K562 (cell line): ENCODE results near the gene CENPT. TPM values are rescaled to one million over a fixed set of nuclear protein-coding genes. Genes with fewer than 3 reads are reported as not detected.
A peak's percentile ranks its signal among the peaks of the same experiment; 100 is the strongest.

Source experiments
- CBX1 ChIP-seq: sonication (generic); IDR thresholded peaks from 2 replicates; pipeline ENCODE4 v1.6.1; 2016; ENCODE audit warnings: antibody characterized with exemption, low read depth, mild to moderate bottlenecking
- CXXC5 ChIP-seq: fragments of 250-450 bp; sonication (Bioruptor Pico); IDR thresholded peaks from 2 replicates; pipeline ENCODE4 v1.8.0; 2022; ENCODE audit warnings: inconsistent platforms, mild to moderate bottlenecking, moderate library complexity
- HDGF ChIP-seq: fragments of 450-650 bp; IDR thresholded peaks from 2 replicates; pipeline ENCODE4 v1.6.1; 2016
- HMBOX1 ChIP-seq: sonication (generic); IDR thresholded peaks from 2 replicates; pipeline ENCODE4 v1.6.1; 2016
- JUNB ChIP-seq: fragments of 450-650 bp; formaldehyde crosslinking; conservative IDR thresholded peaks from 2 replicates; pipeline ENCODE4 v1.4.0; 2020; ENCODE audit warnings: mild to moderate bottlenecking
- NEUROD1 ChIP-seq: fragments of 150-350 bp; IDR thresholded peaks from 2 replicates; pipeline ENCODE4 v1.6.1; 2014; ENCODE audit warnings: borderline replicate concordance, low read length, low read depth; ENCODE audit not compliant: partially characterized antibody
- PCBP2 ChIP-seq: fragments of 200-400 bp; formaldehyde crosslinking; IDR thresholded peaks from 2 replicates; pipeline ENCODE4 v1.6.1; 2018; ENCODE audit warnings: low read length, low read depth, mild to moderate bottlenecking, moderate library complexity; ENCODE audit not compliant: poor library complexity, severe bottlenecking
- TAF1 ChIP-seq: IDR thresholded peaks from 2 replicates; pipeline ENCODE4 v1.6.1; 2011; ENCODE audit warnings: mild to moderate bottlenecking, low read length, moderate library complexity; ENCODE audit not compliant: insufficient read depth, control insufficient read depth, severe bottlenecking; ENCODE audit errors: extremely low read depth
- VEZF1 ChIP-seq: fragments of 200-800 bp; sonication (Bioruptor generic); IDR thresholded peaks from 2 replicates; pipeline ENCODE4 v1.6.1; 2017; ENCODE audit warnings: missing genetic modification characterization, missing compliant biosample characterization
- ZBTB33 ChIP-seq: sonication (generic); formaldehyde crosslinking; IDR thresholded peaks from 2 replicates; pipeline ENCODE4 v1.8.1; 2023; ENCODE audit warnings: mild to moderate bottlenecking, missing genetic modification reagents
- ZNF263 ChIP-seq: sonication (generic); formaldehyde crosslinking; IDR thresholded peaks from 2 replicates; pipeline ENCODE4 v1.8.0; 2022; ENCODE audit warnings: mild to moderate bottlenecking, missing genetic modification reagents, borderline replicate concordance
- ZNF407 ChIP-seq: fragments of 450-650 bp; IDR thresholded peaks from 2 replicates; pipeline ENCODE4 v1.6.1; 2016; ENCODE audit warnings: low read depth
- ZNF431 ChIP-seq: sonication (generic); formaldehyde crosslinking; IDR thresholded peaks from 2 replicates; pipeline ENCODE4 v1.8.0; 2022; ENCODE audit warnings: mild to moderate bottlenecking, missing genetic modification reagents
- ZNF75A ChIP-seq: fragments of 450-650 bp; formaldehyde crosslinking; IDR thresholded peaks from 2 replicates; pipeline ENCODE4 v1.4.0; 2020; ENCODE audit warnings: mild to moderate bottlenecking
- polyA plus RNA-seq, 8 experiments: library from polyadenylated mRNA; depleted of rRNA in 4 of 8; stranded (reverse) in 5 of 8; unstranded in 3 of 8; fragments of >200 nt; fragmentation: Nextera tagmentation in 2 of 8; fragmentation: Illumina TruSeq in 1 of 8; extraction: Ambion mirVana in 2 of 8; extraction: Trizol in 1 of 8; gene quantifications; 2 replicates each; pipeline versions ENCODE4 v1.2.1 to v1.2.3, GENCODE V29; 2011 to 2014; ENCODE audit warnings: inconsistent platforms in 1 of 8, missing spikeins in 1 of 8
- total RNA-seq, 7 experiments: library from RNA; depleted of rRNA in 6 of 7; stranded (reverse); fragments of >200 nt in 6 of 7; fragmentation: Illumina TruSeq in 2 of 7; extraction: Trizol in 2 of 7; gene quantifications; 2 replicates each; pipeline versions ENCODE4 v1.2.1 to v1.2.3, GENCODE V29; 2011 to 2021; ENCODE audit warnings: low replicate concordance in 1 of 7

Gene CENPT
- total and polyA plus RNA-seq, 9 of the 15 experiments (the other 6 are each of a cell fraction or from before 2014, with no cell fraction given), result 3.6 to 94.2 (median 44.1) TPM

GRCh38 chr16:67842509-67843342, 4.8 kb downstream of the CENPT start (continued):
- TF ChIP-seq ZBTB33 (CRISPR knock-in tag), result peak; percentile 100
- TF ChIP-seq HDGF, result no peak
- no peak for TF ChIP-seq CBX1
- TF ChIP-seq ZNF431, result peak; percentile 66; the same call in 1 of the 2 replicates
- TF ChIP-seq ZNF407, result no peak
- TF ChIP-seq NEUROD1, result no peak
- no peak for TF ChIP-seq ZNF75A (CRISPR knock-in tag)
- TF ChIP-seq PCBP2, result no peak
- TF ChIP-seq HMBOX1, result no peak
- no peak for TF ChIP-seq VEZF1 (CRISPR knock-in tag)
- 0 out of 2 replicates have a peak, but pooled peaks have one; percentile 30 for TF ChIP-seq ZNF263
- TF ChIP-seq TAF1, result no peak
- no peak for TF ChIP-seq JUNB (CRISPR knock-in tag)
- TF ChIP-seq CXXC5 (CRISPR knock-in tag), result no peak; the same call in 1 of the 2 replicates
